Testis (tissue), 2 donors: ENCODE measurements around the gene KCTD16.

ENCODE experiments used
- CTCF ChIP-seq, 3 experiments: fragments of 450-650 bp in 2 of 3; fragments of 200-600 bp in 1 of 3; sonication (generic) in 1 of 3; IDR thresholded peaks; one replicate each; pipeline ENCODE4 v1.5.1; 2016 to 2019; ENCODE audit warnings: antibody characterized with exemption in 3 of 3, mild to moderate bottlenecking in 2 of 3, moderate library complexity in 1 of 3
- POLR2A ChIP-seq: fragments of 450-650 bp; IDR thresholded peaks from one replicate; pipeline ENCODE4 v1.6.1; 2017; ENCODE audit warnings: antibody characterized with exemption, mild to moderate bottlenecking, moderate library complexity

- TF ChIP-seq CTCF (IDR thresholded peaks at IDR 0.05) (no peak), POLR2A (no peak)
These were observed 195.2 kb downstream of the KCTD16 start for GRCh38 chr5:144365885-144366284.
